ENCODE data around the gene INAFM2.

Gene INAFM2

DNA sequence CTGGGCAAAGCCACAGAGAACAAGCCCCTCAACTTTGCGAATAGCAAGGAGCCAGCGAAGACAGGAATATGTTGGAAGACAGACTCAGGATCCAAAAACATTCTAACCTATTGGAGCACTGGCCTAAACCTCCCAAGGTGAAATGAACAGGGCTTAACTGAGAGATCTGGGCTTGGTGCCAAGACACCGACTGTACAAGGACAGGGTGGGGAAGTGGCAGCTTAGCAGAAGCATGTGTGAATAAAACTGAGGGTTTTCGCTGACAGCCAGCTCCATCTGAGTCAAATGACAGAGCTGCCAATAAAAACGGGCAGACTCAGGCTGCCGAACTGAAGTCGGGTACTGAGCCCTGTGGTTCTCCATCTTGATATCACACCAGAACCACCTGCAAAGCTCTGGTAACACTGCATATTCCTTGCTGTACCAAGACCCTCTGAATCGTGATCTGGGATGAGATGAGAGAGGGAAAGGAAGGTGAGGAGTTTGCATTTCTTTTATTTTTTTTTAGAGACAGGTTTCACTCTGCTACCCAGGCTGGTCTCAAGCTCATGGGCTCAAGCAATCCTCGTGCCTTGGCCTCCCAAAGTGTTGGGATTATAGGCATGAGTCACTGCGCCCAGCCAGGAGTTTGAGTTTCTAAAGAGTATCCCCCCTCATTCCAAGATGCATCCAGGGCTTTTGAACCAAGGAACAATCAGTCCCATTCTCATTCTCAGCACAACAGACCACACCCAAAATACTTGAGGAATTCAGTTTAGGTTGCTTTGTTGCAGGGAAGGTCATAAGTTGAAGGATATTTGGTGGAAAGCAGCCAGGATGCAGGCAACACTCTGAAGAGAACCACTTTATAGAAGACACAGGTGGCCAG is 9.7 kb upstream of the INAFM2 start (continued):
- TF ChIP-seq, protein P1, sequence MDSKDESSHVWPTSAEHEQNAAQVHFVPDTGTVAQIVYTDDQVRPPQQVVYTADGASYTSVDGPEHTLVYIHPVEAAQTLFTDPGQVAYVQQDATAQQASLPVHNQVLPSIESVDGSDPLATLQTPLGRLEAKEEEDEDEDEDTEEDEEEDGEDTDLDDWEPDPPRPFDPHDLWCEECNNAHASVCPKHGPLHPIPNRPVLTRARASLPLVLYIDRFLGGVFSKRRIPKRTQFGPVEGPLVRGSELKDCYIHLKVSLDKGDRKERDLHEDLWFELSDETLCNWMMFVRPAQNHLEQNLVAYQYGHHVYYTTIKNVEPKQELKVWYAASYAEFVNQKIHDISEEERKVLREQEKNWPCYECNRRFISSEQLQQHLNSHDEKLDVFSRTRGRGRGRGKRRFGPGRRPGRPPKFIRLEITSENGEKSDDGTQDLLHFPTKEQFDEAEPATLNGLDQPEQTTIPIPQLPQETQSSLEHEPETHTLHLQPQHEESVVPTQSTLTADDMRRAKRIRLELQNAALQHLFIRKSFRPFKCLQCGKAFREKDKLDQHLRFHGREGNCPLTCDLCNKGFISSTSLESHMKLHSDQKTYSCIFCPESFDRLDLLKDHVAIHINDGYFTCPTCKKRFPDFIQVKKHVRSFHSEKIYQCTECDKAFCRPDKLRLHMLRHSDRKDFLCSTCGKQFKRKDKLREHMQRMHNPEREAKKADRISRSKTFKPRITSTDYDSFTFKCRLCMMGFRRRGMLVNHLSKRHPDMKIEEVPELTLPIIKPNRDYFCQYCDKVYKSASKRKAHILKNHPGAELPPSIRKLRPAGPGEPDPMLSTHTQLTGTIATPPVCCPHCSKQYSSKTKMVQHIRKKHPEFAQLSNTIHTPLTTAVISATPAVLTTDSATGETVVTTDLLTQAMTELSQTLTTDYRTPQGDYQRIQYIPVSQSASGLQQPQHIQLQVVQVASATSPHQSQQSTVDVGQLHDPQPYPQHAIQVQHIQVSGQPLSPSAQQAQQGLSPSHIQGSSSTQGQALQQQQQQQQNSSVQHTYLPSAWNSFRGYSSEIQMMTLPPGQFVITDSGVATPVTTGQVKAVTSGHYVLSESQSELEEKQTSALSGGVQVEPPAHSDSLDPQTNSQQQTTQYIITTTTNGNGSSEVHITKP (tag by site-specific recombination; IDR thresholded peaks at IDR 0.05) = peak; percentile 49
- TF ChIP-seq ZNF335 (tag by site-specific recombination; conservative IDR thresholded peaks at IDR 0.05) (peak; percentile 20; the same call in 1 of the 2 replicates), MEIS1 (CRISPR knock-in tag; IDR thresholded peaks at IDR 0.05; ENCODE audit: borderline replicate concordance) (no peak), OSR2 (tag by site-specific recombination; IDR thresholded peaks at IDR 0.05) (peak; percentile 55), GLIS1 (tag by site-specific recombination; IDR thresholded peaks at IDR 0.05) (peak; percentile 38; the same call in 1 of the 2 replicates)

DNA sequence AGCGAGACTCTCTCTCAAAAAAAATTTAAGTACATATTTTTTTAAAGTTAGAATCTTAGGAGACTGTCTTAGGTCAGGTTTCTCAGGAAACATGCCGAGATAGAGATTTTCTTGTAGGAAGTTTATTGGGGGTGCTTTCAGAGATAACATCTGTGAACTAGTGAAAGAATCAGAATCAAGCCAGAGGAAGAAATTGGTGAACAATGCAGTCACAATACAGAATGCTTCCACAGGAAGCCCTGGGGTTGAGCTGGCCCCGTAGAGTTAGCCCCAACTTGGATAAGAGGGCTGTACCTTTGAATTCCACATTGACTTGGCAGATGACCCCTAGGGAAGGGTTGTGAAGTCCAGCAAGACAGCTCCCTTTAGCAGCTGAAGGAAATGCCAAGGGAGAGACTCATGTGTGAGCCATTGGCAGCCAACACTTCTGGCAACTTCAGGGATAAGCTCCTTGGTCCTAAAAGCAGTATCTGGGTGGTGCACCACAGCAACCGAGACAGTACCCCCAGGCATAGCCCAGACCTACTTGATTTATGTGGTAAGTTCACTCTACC is 8.7 kb upstream of the INAFM2 start:
- Histone ChIP-seq H3K4me3 (ENCODE audit: low read depth, low read length) (no peak overlapping the region), H3K4me1 (ENCODE audit: control insufficient read depth, insufficient read depth, low read length) (no peaks in the 10 kb centered on the region; the same call in 1 of the 2 replicates), H3K27ac (ENCODE audit: extremely low read depth, low read depth, low read length) (no peak overlapping the region), H3K36me3 (ENCODE audit: control insufficient read depth in 2 of 2, insufficient read depth in 1 of 2, low read length in 2 of 2) (no peaks in the 10 kb centered on the region), H3K9me3 (ENCODE audit: control insufficient read depth, insufficient read depth, low read depth, low read length) (no peaks in the 10 kb centered on the region)
- no peak for TF ChIP-seq ZNF184 (tag by site-specific recombination; IDR thresholded peaks at IDR 0.05)
- 0 out of 2 replicates have a peak, but pooled peaks have one; percentile 19 for TF ChIP-seq ZBTB48 (tag by site-specific recombination; IDR thresholded peaks at IDR 0.05)
- POLR2A ChIA-PET = no interaction called here
- CTCF ChIA-PET = interaction anchor here (0.7 to 16.0 kb wide), 6 partner anchors 23 to 268 kb away, joined by 3 to 248 read pairs (median 4); no protein-coding TSS in a partner anchor

DNA sequence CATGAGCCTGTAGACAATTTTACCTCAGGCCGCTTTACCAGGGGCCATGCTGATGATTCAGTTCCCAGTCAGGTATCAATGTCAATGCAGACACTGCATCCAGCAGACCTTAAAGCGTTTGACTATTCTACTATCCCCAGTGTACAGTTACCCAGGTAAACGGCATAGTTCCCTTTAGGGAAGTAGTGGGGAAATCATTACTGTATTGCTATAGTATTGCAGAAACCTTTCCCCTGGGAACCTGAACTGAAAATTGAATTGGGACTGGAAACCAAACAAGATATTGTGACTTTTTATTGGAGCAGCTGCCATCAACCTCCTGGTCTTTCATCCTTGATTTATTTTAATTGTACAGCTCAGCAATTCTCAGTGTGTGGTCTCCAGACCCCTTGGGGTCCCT is 6.6 kb upstream of the INAFM2 start:
- peak; percentile 30; the same call in 1 of the 2 replicates for TF ChIP-seq ZIC2 (tag by site-specific recombination; IDR thresholded peaks at IDR 0.05)
- TF ChIP-seq ZSCAN30 (tag by site-specific recombination; IDR thresholded peaks at IDR 0.05) = no peak
- no peak for TF ChIP-seq YY2 (tag by site-specific recombination; IDR thresholded peaks at IDR 0.05)
- no peak for TF ChIP-seq ZNF184 (tag by site-specific recombination; IDR thresholded peaks at IDR 0.05)
- no peak for TF ChIP-seq WT1 (tag by site-specific recombination; IDR thresholded peaks at IDR 0.05)
- TF ChIP-seq ZNF837 (tag by site-specific recombination; IDR thresholded peaks at IDR 0.05) = no peak
- peak; percentile 82 for TF ChIP-seq GLIS1 (tag by site-specific recombination; IDR thresholded peaks at IDR 0.05)
- no peak for TF ChIP-seq ZSCAN16 (tag by site-specific recombination; IDR thresholded peaks at IDR 0.05)
- TF ChIP-seq ZBTB48 (tag by site-specific recombination; IDR thresholded peaks at IDR 0.05) = no peak
- TF ChIP-seq ZNF214 (tag by site-specific recombination; IDR thresholded peaks at IDR 0.05; ENCODE audit: borderline replicate concordance) = no peak
- TF ChIP-seq ZNF660 (tag by site-specific recombination; IDR thresholded peaks at IDR 0.05) = no peak
- CTCF ChIA-PET = interaction anchor here (0.6 to 16.0 kb wide), 5 partner anchors 21 to 121 kb away, joined by 3 to 248 read pairs (median 3); no protein-coding TSS in a partner anchor
- no peaks in the 10 kb centered on the region for H3K9me3 ChIP-seq (ENCODE audit: control insufficient read depth, insufficient read depth, low read depth, low read length)

More for the DNA sequence above, 6.6 kb upstream of the INAFM2 start:
- Histone ChIP-seq H3K27ac (ENCODE audit: extremely low read depth, low read depth, low read length) (no peak overlapping the region), H3K36me3 (ENCODE audit: control insufficient read depth in 2 of 2, insufficient read depth in 1 of 2, low read length in 2 of 2) (no peaks in the 10 kb centered on the region), H3K4me1 (ENCODE audit: control insufficient read depth, insufficient read depth, low read length) (peaks cover 4% of the 10 kb centered on the region; the same call in 1 of the 2 replicates), H3K4me3 (ENCODE audit: low read depth, low read length) (no peak overlapping the region)
- POLR2A ChIA-PET = no interaction called here
